H1 (cell line): Measurements from ENCODE around the gene CRX. TPM values are rescaled to one million over a fixed set of nuclear protein-coding genes. Genes with fewer than 3 reads are reported as not detected.

Experiments
- CTCF ChIA-PET: fragments of 300-600 bp; sonication (Branson Sonifier 250); formaldehyde crosslinking; loops from one replicate; lab custom pipeline; 2021; ENCODE audit not compliant: partially characterized antibody; lab: Charles Lee
- POLR2A ChIA-PET: fragments of 300-600 bp; sonication (Branson Sonifier 250); formaldehyde crosslinking; loops from one replicate; lab custom pipeline; 2021; ENCODE audit warnings: inconsistent platforms; ENCODE audit not compliant: partially characterized antibody; lab: Charles Lee
- DNase-seq, 2 experiments: peaks; one replicate each; pipeline versions ENCODE4 v3.0.0 to v3.0.0-alpha.2; 2010 to 2022; ENCODE audit warnings: low spot score in 2 of 2, low read depth in 1 of 2, mixed read lengths in 1 of 2
- FAIRE-seq: peaks from 2 replicates; lab custom pipeline; 2011; peaks lifted over from hg19 to GRCh38; lab: Jason Lieb, UNC
- H2AFZ ChIP-seq: 2 replicates; pipeline ENCODE4 v1.8.1; 2012; ENCODE audit warnings: low read length, inconsistent platforms
- H2AK5ac ChIP-seq: 2 replicates; pipeline ENCODE4 v1.6.1; 2013; ENCODE audit warnings: low read depth, low read length
- H2BK120ac ChIP-seq: replicated peaks from 2 replicates; pipeline ENCODE3; 2013; ENCODE audit warnings: low read depth, low read length, inconsistent platforms
- H2BK12ac ChIP-seq: 2 replicates; pipeline ENCODE4 v1.6.1; 2013; ENCODE audit warnings: low read depth, low read length
- H2BK15ac ChIP-seq: 2 replicates; pipeline ENCODE4 v1.6.1; 2013; ENCODE audit warnings: low read length
- H2BK20ac ChIP-seq: 2 replicates; pipeline ENCODE4 v1.6.1; 2013; ENCODE audit warnings: low read length
- H2BK5ac ChIP-seq: 2 replicates; pipeline ENCODE4 v1.6.1; 2013; ENCODE audit warnings: low read depth, low read length
- H3K14ac ChIP-seq: 2 replicates; pipeline ENCODE4 v1.6.1; 2013; ENCODE audit warnings: inconsistent platforms; ENCODE audit not compliant: insufficient read length
- H3K18ac ChIP-seq: 2 replicates; pipeline ENCODE4 v1.6.1; 2013; ENCODE audit warnings: low read length; ENCODE audit errors: extremely low read depth
- H3K23ac ChIP-seq: 2 replicates; pipeline ENCODE4 v1.6.1; 2013; ENCODE audit warnings: inconsistent platforms; ENCODE audit not compliant: insufficient read length
- H3K23me2 ChIP-seq: 2 replicates; pipeline ENCODE4 v1.6.1; 2013; ENCODE audit warnings: low read depth, low read length
- H3K27ac ChIP-seq: 2 replicates; pipeline ENCODE4 v1.6.1; 2011; ENCODE audit warnings: low read depth, low read length, inconsistent platforms
- H3K27me3 ChIP-seq, 4 experiments: replicated peaks in 1 of 4; 1 replicate in 1 of 4; 2 replicates in 3 of 4; pipeline versions ENCODE4 v1.6.1 to v1.8.1; 2011 to 2013; ENCODE audit warnings: low read length in 3 of 4, mild to moderate bottlenecking in 3 of 4, inconsistent platforms in 2 of 4, mixed read lengths in 2 of 4, moderate library complexity in 1 of 4; ENCODE audit not compliant: control insufficient read depth in 3 of 4, insufficient read depth in 3 of 4; ENCODE audit errors: extremely low read depth in 1 of 4
- H3K36me3 ChIP-seq, 4 experiments: 2 replicates each; pipeline versions ENCODE4 v1.6.1 to v1.8.1; 2011 to 2013; ENCODE audit warnings: mild to moderate bottlenecking in 4 of 4, low read length in 3 of 4, moderate library complexity in 2 of 4, control low read depth in 1 of 4, inconsistent platforms in 1 of 4; ENCODE audit not compliant: insufficient read depth in 4 of 4, control insufficient read depth in 2 of 4
- H3K4ac ChIP-seq: replicated peaks from 2 replicates; pipeline ENCODE3; 2013; ENCODE audit warnings: low read length, low read depth, mixed read lengths, inconsistent platforms; ENCODE audit not compliant: insufficient read length
- H3K4me1 ChIP-seq, 4 experiments: replicated peaks in 1 of 4; 1 replicate in 1 of 4; 2 replicates in 3 of 4; pipeline versions ENCODE4 v1.6.1 to v1.8.1; 2011 to 2013; ENCODE audit warnings: low read length in 3 of 4, inconsistent platforms in 2 of 4, mixed read lengths in 1 of 4; ENCODE audit not compliant: insufficient read depth in 4 of 4, control insufficient read depth in 3 of 4
- H3K4me2 ChIP-seq, 2 experiments: 2 replicates each; pipeline versions ENCODE4 v1.6.1 to v1.8.1; 2011 to 2013; ENCODE audit warnings: low read depth in 2 of 2, low read length in 2 of 2, control low read depth in 1 of 2, inconsistent platforms in 1 of 2, mild to moderate bottlenecking in 1 of 2; ENCODE audit not compliant: insufficient read depth in 1 of 2
- H3K4me3 ChIP-seq, 4 experiments: fragments of 200-600, 300-600 bp in 1 of 4; sonication (generic), shearing (Covaris generic), sonication (Bioruptor Twin) in 1 of 4; 2 replicates each; pipeline versions ENCODE4 v1.5.1 to v1.8.1; 2011 to 2016; ENCODE audit warnings: low read length in 4 of 4, low read depth in 3 of 4, control low read depth in 2 of 4, inconsistent platforms in 2 of 4, mild to moderate bottlenecking in 2 of 4, mixed read lengths in 1 of 4, moderate library complexity in 1 of 4; ENCODE audit not compliant: insufficient read depth in 2 of 4; ENCODE audit errors: extremely low read depth in 1 of 4
- H3K56ac ChIP-seq: replicated peaks from 2 replicates; pipeline ENCODE3; 2013; ENCODE audit warnings: low read depth, mild to moderate bottlenecking, mixed read lengths, low read length, inconsistent platforms; ENCODE audit not compliant: insufficient read length
- H3K79me1 ChIP-seq: 2 replicates; pipeline ENCODE4 v1.6.1; 2013; ENCODE audit warnings: low read depth, low read length, control low read depth
- H3K79me2 ChIP-seq, 2 experiments: 2 replicates each; pipeline versions ENCODE4 v1.6.1 to v1.8.1; 2012 to 2013; ENCODE audit warnings: low read length in 2 of 2, mild to moderate bottlenecking in 2 of 2, inconsistent platforms in 1 of 2; ENCODE audit not compliant: insufficient read depth in 2 of 2, control insufficient read depth in 1 of 2
- H3K9ac ChIP-seq, 4 experiments: replicated peaks in 1 of 4; 1 replicate in 1 of 4; 2 replicates in 3 of 4; pipeline versions ENCODE4 v1.6.1 to v1.8.1; 2011 to 2013; ENCODE audit warnings: low read depth in 3 of 4, low read length in 3 of 4, control low read depth in 2 of 4, mild to moderate bottlenecking in 2 of 4, moderate library complexity in 2 of 4, inconsistent platforms in 1 of 4; ENCODE audit errors: extremely low read depth in 1 of 4
- H3K9me3 ChIP-seq, 2 experiments: 2 replicates each; pipeline versions ENCODE4 v1.6.1 to v1.8.1; 2012 to 2013; ENCODE audit warnings: mild to moderate bottlenecking in 2 of 2, moderate library complexity in 2 of 2, control low read depth in 1 of 2, inconsistent platforms in 1 of 2, low read depth in 1 of 2, low read length in 1 of 2, mixed read lengths in 1 of 2; ENCODE audit not compliant: insufficient read depth in 2 of 2
- H4K20me1 ChIP-seq, 2 experiments: replicated peaks in 1 of 2; 2 replicates each; pipeline versions ENCODE3 to v1.8.1; 2011 to 2013; ENCODE audit warnings: inconsistent platforms in 2 of 2, low read length in 2 of 2, mild to moderate bottlenecking in 1 of 2; ENCODE audit not compliant: insufficient read depth in 2 of 2, control insufficient read depth in 1 of 2
- H4K5ac ChIP-seq: 2 replicates; pipeline ENCODE4 v1.6.1; 2013; ENCODE audit warnings: low read length, low read depth, mixed read lengths, inconsistent platforms; ENCODE audit not compliant: insufficient read length
- H4K8ac ChIP-seq: 2 replicates; pipeline ENCODE4 v1.8.0; 2013; ENCODE audit warnings: mild to moderate bottlenecking, moderate library complexity, low read length, inconsistent platforms; ENCODE audit not compliant: insufficient read depth; ENCODE audit errors: extremely low read depth
- H4K91ac ChIP-seq: replicated peaks from 2 replicates; pipeline ENCODE3; 2013; ENCODE audit warnings: low read length, mixed read lengths, inconsistent platforms; ENCODE audit not compliant: insufficient read length
- BCL11A ChIP-seq, 2 experiments: IDR thresholded peaks; one replicate each; pipeline ENCODE4 v1.6.1; 2011; ENCODE audit warnings: low read depth in 2 of 2, low read length in 2 of 2, mild to moderate bottlenecking in 2 of 2
- CHD2 ChIP-seq: IDR thresholded peaks from 2 replicates; pipeline ENCODE4 v1.6.1; 2012; ENCODE audit warnings: low read length, improper control_type of control experiment
- CTCF ChIP-seq, 3 experiments: IDR thresholded peaks; 1 replicate in 2 of 3; 2 replicates in 1 of 3; pipeline versions ENCODE4 v1.5.1 to v1.6.1; 2011; ENCODE audit warnings: low read length in 3 of 3, mild to moderate bottlenecking in 3 of 3, inconsistent platforms in 2 of 3, low read depth in 1 of 3, moderate library complexity in 1 of 3; ENCODE audit not compliant: insufficient read depth in 1 of 3; ENCODE audit errors: control extremely low read depth in 1 of 3
- HDAC2 ChIP-seq, 2 experiments: fragments of 300-600 bp in 1 of 2; sonication (generic) in 1 of 2; IDR thresholded peaks; 2 replicates each; pipeline ENCODE4 v1.6.1; 2011 to 2012; ENCODE audit warnings: low read depth in 2 of 2, low read length in 2 of 2, mild to moderate bottlenecking in 2 of 2, moderate library complexity in 2 of 2, borderline replicate concordance in 1 of 2, inconsistent platforms in 1 of 2
- JUND ChIP-seq: IDR thresholded peaks from 2 replicates; pipeline ENCODE4 v1.6.1; 2011; ENCODE audit warnings: mild to moderate bottlenecking, improper control_type of control experiment, low read length
- NRF1 ChIP-seq: IDR thresholded peaks from 2 replicates; pipeline ENCODE4 v1.6.1; 2011; ENCODE audit warnings: mild to moderate bottlenecking, low read depth, low read length, improper control_type of control experiment
- PHF8 ChIP-seq: fragments of 200-600 bp; sonication (generic); conservative IDR thresholded peaks from 2 replicates; pipeline ENCODE4 v1.7.1; 2012; ENCODE audit warnings: low read depth, mild to moderate bottlenecking, inconsistent platforms, low read length, moderate library complexity
- POLR2A ChIP-seq, 2 experiments: IDR thresholded peaks; 1 replicate in 1 of 2; 2 replicates in 1 of 2; pipeline ENCODE4 v1.6.1; 2011; ENCODE audit warnings: low read depth in 2 of 2, low read length in 2 of 2, mild to moderate bottlenecking in 2 of 2; ENCODE audit errors: control extremely low read depth in 1 of 2
- SIRT6 ChIP-seq: IDR thresholded peaks from one replicate; pipeline ENCODE4 v1.7.1; 2012; ENCODE audit warnings: low read length, inconsistent platforms
- SP2 ChIP-seq: IDR thresholded peaks from 2 replicates; pipeline ENCODE4 v1.6.1; 2012; ENCODE audit warnings: mild to moderate bottlenecking, low read length, inconsistent platforms
- WGBS, 2 experiments: shearing (Covaris generic) in 1 of 2; methylation state at CpG; one replicate each; pipeline versions ENCODE4 v1.1.6 to v1.1.7; 2013 to 2015; ENCODE audit warnings: low lambda C conversion rate in 2 of 2, mixed read lengths in 2 of 2, inconsistent platforms in 1 of 2, low coverage in 1 of 2, missing lambda C conversion rate in 1 of 2; ENCODE audit not compliant: insufficient replicate concordance in 2 of 2, insufficient coverage in 1 of 2, insufficient read length in 1 of 2; ENCODE audit errors: extremely low coverage in 1 of 2, missing lambda C conversion rate in 1 of 2; 5-methylcytosine and 5-hydroxymethylcytosine counted together
- polyA plus RNA-seq, 7 experiments: library from polyadenylated mRNA; depleted of rRNA in 3 of 7; stranded (reverse) in 5 of 7; unstranded in 2 of 7; fragments of >200 nt in 5 of 7; fragments of 200-250 nt in 2 of 7; gene quantifications; 1 replicate in 5 of 7; 2 replicates in 1 of 7; 4 replicates in 1 of 7; pipeline versions ENCODE4 v1.2.1 to v1.2.3, GENCODE V29; 2011 to 2013; ENCODE audit warnings: missing spikeins in 2 of 7, mixed read lengths in 2 of 7
- total RNA-seq: library from RNA; stranded (reverse); fragmentation: NEBNext Ultra II Directional; extraction: Animal tissue kit (Norgen Biotek cat#: 25700); gene quantifications from 2 replicates; pipeline ENCODE4 v1.2.1, GENCODE V29; 2021

Gene CRX
- total and polyA plus RNA-seq, 2 of the 8 experiments (the other 6 are each of a cell fraction or from before 2014, with no cell fraction given), result 0.08 TPM; not detected in 1

GRCh38 chr19:47886010-47886559 lies 64.3 kb downstream of the CRX start, which contains the start of gene SULT2A1:
SULT2A1 (minus strand) TSS chr19:47886315; CDS start chr19:47886257, 58 bp downstream.
- H3K23ac ChIP-seq, result no peak within 1 kb of the TSS
- H3K27ac ChIP-seq, result no peak within 1 kb of the TSS
- no peak within 1 kb of the TSS for H2BK12ac ChIP-seq
- DNase-seq (no peak), FAIRE-seq (no peak)
- H3K79me1 ChIP-seq, result no peaks in the 10 kb centered on the region
- no peaks in the 10 kb centered on the region for H4K20me1 ChIP-seq
- POLR2A ChIA-PET, result no interaction called here
- no peak within 1 kb of the TSS for H3K4me3 ChIP-seq
- no peak within 1 kb of the TSS for H4K8ac ChIP-seq
- H2BK120ac ChIP-seq, result no peak within 1 kb of the TSS
- H3K4ac ChIP-seq, result no peak within 1 kb of the TSS
- H3K9me3 ChIP-seq, result no peaks in the 10 kb centered on the region
- H3K27me3 ChIP-seq, result no peaks in the 10 kb centered on the region
- H3K4me2 ChIP-seq, result no peak within 1 kb of the TSS
- 89% methylated on average over 12 of the region's 12 CpGs; no CpG with 5 or more reads in 1 of the 2 experiments for WGBS, 2 experiments
- no peaks in the 10 kb centered on the region for H3K23me2 ChIP-seq
- CTCF ChIA-PET, result interaction anchor here (2.3 kb wide), 1 partner anchor 18 kb away, joined by 14 read pairs; no protein-coding TSS in a partner anchor
- no peaks in the 10 kb centered on the region for H3K36me3 ChIP-seq
- no peaks in the 10 kb centered on the region for H3K79me2 ChIP-seq
- peak within 1 kb of the TSS; percentile 37 for H2AFZ ChIP-seq
- no peak within 1 kb of the TSS for H4K5ac ChIP-seq
- H4K91ac ChIP-seq, result no peak within 1 kb of the TSS
- no peak within 1 kb of the TSS for H3K14ac ChIP-seq
- no peak within 1 kb of the TSS for H3K18ac ChIP-seq
- no peak within 1 kb of the TSS for H3K9ac ChIP-seq
- H3K4me1 ChIP-seq, result no peaks in the 10 kb centered on the region
- H3K56ac ChIP-seq, result no peak within 1 kb of the TSS
- H2BK5ac ChIP-seq, result no peak within 1 kb of the TSS
- H2BK15ac ChIP-seq, result no peak within 1 kb of the TSS
- H2BK20ac ChIP-seq, result no peak within 1 kb of the TSS
- H2AK5ac ChIP-seq, result no peak within 1 kb of the TSS
- TF ChIP-seq CTCF (IDR thresholded peaks at IDR 0.05; ENCODE audit: control extremely low read depth in 1 of 3, insufficient read depth in 1 of 3, low read depth in 1 of 3, low read length in 3 of 3) (no peak), PHF8 (no peak), BCL11A (IDR thresholded peaks at IDR 0.05; ENCODE audit: low read depth in 2 of 2, low read length in 2 of 2) (no peak), SP2 (no peak), NRF1 (no peak), SIRT6 (no peak), CHD2 (no peak), HDAC2 (IDR thresholded peaks at IDR 0.05; ENCODE audit: borderline replicate concordance in 1 of 2, low read depth in 2 of 2, low read length in 2 of 2) (no peak), POLR2A (IDR thresholded peaks at IDR 0.05; ENCODE audit: control extremely low read depth in 1 of 2, low read depth in 2 of 2, low read length in 2 of 2) (no peak), JUND (no peak)
